GM21367 (cell line): ENCODE measurements around the gene ATP1A1.

Experiments
- ATAC-seq: cut with Tn5 transposase; IDR thresholded peaks from one replicate; pipeline ENCODE4 v1.9.1; 2021; ENCODE audit not compliant: unreplicated experiment

Gene ATP1A1

DNA sequence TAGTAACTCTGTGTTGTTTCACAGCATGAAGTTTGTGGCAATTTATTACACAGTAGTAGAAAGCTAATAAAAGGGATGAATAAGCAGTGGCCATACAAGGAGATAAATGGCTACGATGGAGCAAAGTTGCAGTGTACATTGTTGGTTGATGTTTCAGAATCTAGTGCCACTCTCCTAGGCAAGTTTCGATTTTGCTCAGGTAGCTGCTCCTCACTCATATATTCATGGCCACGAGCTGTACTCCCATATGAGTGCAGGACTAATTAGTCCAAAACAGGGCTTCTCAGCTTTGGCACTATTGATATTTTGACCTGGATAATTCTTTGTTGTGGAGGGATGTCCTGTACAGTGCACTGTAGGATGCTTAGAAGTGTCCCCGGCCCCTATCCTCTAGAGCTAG lies 30.0 kb upstream of the ATP1A1 start:
- ATAC-seq = no peak

DNA sequence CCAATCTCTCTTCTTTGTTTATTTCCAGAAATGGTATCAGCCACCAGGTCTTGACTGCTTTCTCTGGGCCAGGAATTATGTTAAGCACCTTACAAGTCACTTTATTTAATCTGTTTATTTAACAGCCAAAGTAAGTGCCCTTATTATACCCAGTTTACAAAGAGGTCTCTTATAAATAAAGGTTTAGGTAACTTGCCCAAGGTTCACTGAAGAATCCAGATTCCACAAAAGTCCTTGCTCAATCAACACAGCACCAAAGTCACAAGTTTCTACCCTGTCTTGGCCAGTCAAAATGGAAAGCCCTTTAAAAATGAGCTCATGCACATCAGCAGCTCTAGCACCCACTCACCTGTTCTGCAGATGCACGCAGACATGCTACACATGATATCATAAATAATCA lies 28.0 kb upstream of the ATP1A1 start:
- ATAC-seq = no peak

DNA sequence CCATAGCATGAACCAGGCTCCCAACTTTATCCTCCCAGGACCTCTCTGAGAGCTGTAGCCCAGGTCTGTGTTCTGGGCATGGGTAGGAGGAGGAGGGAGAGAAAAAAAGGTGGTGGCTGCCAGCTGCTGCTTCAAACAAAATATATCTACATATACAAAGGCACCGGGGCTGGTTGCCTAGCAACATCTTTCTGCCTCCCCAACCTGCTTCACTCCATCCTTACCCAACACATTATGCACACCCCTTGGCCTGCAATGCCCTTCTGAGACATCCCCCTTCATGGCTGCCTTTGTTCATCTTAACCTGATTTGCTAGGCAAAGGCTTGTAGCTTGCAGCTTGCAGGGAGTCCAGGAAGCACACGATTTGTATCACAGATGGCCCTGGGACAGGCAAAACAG lies 27.2 kb upstream of the ATP1A1 start:
- ATAC-seq = no peak

DNA sequence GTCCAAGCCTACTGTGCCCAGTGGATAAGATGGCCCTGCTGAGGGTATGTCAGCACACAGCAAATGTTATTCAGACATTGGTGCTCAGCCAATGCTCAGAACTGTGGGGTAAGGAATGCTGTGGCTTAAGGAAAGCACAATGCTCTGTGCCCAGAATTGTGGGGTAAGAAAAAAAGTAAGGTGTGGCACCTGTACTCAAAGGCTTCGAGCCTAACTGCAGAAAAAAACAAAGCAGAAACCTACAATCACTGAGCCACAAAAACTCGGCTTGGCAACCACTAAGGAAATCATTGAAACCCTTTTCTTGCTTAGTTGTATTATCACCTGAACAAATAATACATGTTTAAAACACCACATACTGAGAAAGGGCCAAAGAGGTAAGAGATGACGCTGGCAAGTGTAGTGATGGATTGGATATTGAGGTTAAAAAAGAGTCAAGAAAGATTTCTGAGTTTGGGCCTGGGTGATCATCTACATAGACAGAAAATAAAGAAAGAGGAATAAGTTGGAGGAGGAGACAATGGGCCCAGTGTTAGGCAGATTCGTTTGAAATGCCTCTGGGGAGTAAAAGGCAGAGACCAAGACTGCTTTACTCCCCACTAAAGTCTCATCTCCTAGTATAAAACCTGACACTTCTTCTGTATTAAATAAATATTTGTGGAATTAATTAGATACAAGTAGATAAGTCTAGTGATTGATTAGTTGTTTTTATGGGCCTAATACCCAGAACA lies 25.9 kb upstream of the ATP1A1 start:
- no peak for ATAC-seq

DNA sequence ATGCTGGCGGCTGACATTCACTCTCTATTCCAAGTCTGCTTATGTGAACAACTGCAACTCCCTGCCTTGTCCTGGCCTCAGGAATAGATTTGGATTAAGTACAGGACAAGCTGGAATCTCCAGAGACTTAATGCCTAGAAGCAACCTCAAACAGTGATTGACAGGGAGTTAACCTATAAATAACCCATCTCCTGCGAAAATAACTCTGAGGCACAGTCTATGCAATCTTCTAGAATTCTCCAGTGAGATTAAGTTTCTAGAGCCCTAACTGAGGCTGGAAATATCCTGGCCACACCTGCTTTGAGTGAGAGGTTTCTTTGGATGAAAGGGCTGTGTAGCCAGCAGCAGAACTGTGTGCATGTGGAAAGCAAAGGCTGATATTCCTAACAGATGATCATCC lies 25.3 kb upstream of the ATP1A1 start:
- no peak for ATAC-seq

- no peak for ATAC-seq
Measured at GRCh38 chr1:116350097-116350645, 22.9 kb upstream of the ATP1A1 start.

GRCh38 chr1:116351914-116352313 lies 21.1 kb upstream of the ATP1A1 start:
- no peak for ATAC-seq

GRCh38 chr1:116352349-116352813 lies 20.7 kb upstream of the ATP1A1 start:
- ATAC-seq = no peak

DNA sequence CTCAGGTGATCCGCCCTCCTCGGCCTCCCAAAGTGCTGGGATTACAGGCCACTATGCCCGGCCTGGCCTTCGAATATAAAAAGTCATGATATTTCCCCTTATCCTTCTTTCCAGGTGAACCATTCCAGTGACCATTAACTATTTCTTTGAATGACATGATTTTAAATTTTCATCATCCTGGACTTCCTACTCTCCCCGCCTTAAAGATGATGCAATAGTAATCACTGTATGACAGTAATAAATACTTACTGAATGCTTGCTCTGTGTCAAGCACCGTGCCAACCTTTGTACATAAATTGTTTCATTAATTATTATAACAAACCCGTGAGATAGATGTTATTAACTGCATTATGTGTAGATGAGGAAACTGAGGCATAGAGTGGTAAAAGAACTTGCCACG lies 19.9 kb upstream of the ATP1A1 start:
- ATAC-seq = no peak

GRCh38 chr1:116356067-116356466 lies 17.0 kb upstream of the ATP1A1 start:
- no peak for ATAC-seq

DNA sequence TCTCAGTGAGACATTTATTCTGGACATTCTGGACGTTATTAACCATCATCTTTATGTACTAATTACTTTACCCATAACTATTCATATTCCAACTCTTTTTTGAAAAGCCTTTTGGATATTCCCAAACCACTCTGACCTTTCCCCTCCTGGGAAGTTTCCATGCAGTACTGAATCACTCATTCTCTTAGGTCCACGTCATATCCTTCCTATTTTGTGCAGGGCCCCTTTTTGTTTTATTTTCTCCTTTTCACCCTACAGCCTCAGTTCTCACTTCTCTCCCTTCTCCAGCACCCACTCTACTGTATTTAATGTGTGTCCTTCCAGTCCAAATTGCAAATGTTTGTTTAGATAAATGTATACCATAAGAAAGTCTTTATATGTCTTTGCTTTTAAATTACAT lies 16.4 kb upstream of the ATP1A1 start:
- ATAC-seq = no peak

GRCh38 chr1:116357487-116357886 lies 15.6 kb upstream of the ATP1A1 start:
- no peak for ATAC-seq

GRCh38 chr1:116359060-116359830 lies 13.8 kb upstream of the ATP1A1 start:
- no peak for ATAC-seq

DNA sequence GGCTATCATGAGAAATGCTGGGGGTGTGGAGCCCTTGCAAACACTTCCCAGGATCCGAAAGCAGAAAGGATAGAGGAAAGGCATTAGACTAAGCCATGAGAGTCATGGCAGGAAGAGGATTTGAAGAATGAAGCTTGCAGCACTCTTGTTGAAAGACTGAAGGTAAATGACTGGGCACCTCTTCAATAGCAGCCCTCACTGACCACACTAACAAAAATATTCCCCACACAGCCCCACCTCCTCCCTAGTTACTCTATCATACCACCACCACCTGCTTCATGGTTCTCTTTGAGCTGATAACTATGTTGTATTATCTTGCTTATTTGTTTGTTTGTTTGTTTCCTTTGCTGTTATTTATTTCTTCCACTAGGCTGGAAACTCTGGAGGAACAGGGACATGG lies 13.2 kb upstream of the ATP1A1 start:
- no peak for ATAC-seq

GRCh38 chr1:116360429-116361173 lies 12.4 kb upstream of the ATP1A1 start:
- ATAC-seq = no peak

DNA sequence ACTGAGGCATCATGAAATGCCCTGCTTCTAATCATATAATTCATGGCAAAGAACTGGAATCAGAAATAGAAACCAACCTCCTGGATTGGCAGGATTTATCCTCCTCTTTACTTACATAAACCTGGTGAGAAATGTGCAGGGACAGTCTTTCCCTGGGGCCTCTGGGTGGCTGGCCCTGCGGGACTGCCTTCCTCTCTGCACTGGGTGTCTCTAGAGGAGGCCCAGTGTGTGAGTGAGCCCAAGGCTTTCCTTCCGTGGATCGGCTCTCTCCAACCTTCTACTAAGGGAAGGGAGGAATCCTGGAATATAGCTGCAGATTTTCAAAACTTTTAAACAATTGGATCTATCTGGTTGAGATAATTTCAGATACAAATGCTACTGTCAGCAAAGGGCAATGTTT lies 11.4 kb upstream of the ATP1A1 start:
- ATAC-seq = no peak

GRCh38 chr1:116362050-116362449 lies 11.0 kb upstream of the ATP1A1 start:
- no peak for ATAC-seq

DNA sequence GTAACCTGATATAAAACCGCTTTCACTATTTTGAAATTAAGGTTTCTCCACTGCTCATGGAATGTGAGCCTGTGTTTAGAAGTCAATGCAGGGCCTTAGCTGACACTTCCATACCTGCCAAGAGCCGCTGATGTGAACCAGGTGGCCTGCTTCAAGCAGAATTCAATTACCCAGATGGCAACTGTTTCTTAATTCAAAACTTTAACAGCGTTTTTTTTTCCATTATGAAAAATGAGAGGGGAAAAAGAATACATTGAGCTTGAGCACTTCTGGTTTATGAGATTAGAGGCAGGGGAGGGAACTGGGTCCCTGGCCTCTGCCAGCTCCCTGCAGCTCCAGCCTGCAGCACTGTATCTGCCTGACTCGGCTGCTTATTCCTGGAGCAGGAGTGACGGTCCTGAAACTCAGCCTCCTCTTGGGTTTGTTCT lies 7.7 kb upstream of the ATP1A1 start:
- ATAC-seq = no peak

DNA sequence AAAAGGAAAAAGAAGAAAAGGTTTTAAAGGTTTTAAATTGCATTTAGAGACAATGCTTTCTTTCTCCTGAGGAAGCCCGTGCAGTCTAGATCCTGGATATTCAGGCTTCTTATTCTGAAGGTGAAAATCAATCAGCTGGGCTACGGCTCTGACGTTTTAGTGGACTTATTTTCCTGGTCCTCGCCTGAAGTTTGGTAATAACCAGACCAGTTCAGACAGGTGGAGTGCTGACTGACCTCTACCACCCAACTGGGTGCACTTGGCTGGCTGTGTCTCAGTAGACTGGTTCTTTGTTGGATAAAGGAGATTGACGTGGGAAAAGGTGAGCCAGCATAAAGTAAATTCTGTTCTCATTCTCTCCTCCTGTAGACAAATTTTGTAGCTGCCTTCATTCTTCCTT lies 7.2 kb upstream of the ATP1A1 start:
- ATAC-seq = no peak

DNA sequence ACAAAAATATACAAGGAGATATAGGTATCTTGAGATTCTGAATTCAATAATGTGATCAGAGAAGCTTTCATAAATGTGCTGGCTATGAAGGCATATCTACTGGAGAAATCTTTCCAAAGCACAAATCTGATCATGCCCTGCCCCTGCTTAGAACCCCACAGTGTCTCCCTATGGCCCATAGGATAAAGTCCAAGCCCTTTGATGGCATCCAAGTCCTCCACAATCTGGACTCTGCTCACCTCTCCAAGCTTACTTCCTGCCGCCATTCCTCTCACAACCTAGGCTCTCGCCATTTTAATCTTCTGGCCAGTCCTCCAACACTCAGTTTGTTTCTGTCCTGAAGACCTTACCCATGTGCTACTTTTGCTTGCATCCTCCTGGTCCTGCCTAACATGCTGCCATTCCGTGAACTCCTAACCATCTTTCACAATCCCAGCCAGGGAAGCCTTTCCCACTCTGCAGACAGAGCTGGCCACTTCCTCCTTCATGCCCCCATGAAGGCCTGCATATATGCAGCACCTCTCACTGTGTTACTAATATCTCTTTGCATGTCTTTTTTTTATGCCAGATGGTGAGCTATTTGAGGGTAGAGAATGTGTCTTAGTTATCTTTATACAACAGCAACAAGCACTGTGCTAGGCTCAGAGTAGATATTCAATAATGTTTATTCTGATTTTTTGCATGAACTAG lies 5.6 kb upstream of the ATP1A1 start:
- ATAC-seq = no peak

GRCh38 chr1:116368241-116368640 lies 4.8 kb upstream of the ATP1A1 start:
- ATAC-seq = no peak
